Stomach (tissue), 9 donors: ENCODE results near the gene DLGAP1. TPM values are rescaled to one million over a fixed set of nuclear protein-coding genes. Genes with fewer than 3 reads are reported as not detected.
A peak's percentile ranks its signal among the peaks of the same experiment; 100 is the strongest.

Experiments
- DNase-seq, 2 donors: peaks; one replicate each; pipeline versions ENCODE4 v3.0.0 to v3.0.0-alpha.2; 2013 to 2019
- H3K27ac ChIP-seq, 5 donors: fragments of 200-600 bp in 4 of 5; sonication (generic) in 4 of 5; one replicate each; pipeline ENCODE4 v1.5.1; 2013 to 2019; ENCODE audit warnings: mild to moderate bottlenecking in 1 of 5, moderate library complexity in 1 of 5
- H3K27me3 ChIP-seq, 3 donors: fragments of 200-600 bp; sonication (generic); one replicate each; pipeline ENCODE4 v1.5.1; 2017 to 2019; ENCODE audit warnings: mixed run types in 1 of 3
- H3K36me3 ChIP-seq, 4 donors: fragments of 200-600 bp; sonication (generic); 1 replicate in 3 of 4; 2 replicates in 1 of 4; pipeline ENCODE4 v1.5.1; 2016 to 2019
- H3K4me1 ChIP-seq, 4 donors: fragments of 200-600 bp; sonication (generic); one replicate each; pipeline ENCODE4 v1.5.1; 2016 to 2019
- H3K4me3 ChIP-seq, 4 donors: fragments of 200-600 bp; sonication (generic) in 3 of 4; one replicate each; pipeline ENCODE4 v1.5.1; 2016 to 2019; ENCODE audit warnings: mild to moderate bottlenecking in 1 of 4
- H3K9me3 ChIP-seq, 4 donors: fragments of 200-600 bp; sonication (generic); one replicate each; pipeline ENCODE4 v1.5.1; 2016 to 2019
- CTCF ChIP-seq, 7 experiments: fragments of 450-650 bp in 4 of 7; fragments of 200-600 bp in 3 of 7; sonication (generic) in 3 of 7; IDR thresholded peaks; one replicate each; pipeline ENCODE4 v1.5.1; 2016 to 2019; ENCODE audit warnings: antibody characterized with exemption in 7 of 7, control low read depth in 2 of 7, mild to moderate bottlenecking in 1 of 7
- EP300 ChIP-seq: sonication (generic); formaldehyde crosslinking; IDR thresholded peaks from one replicate; pipeline ENCODE4 v1.6.1; 2017; ENCODE audit warnings: antibody characterized with exemption
- POLR2A ChIP-seq, 4 donors: fragments of 450-650 bp; IDR thresholded peaks; one replicate each; pipeline ENCODE4 v1.6.1; 2016; ENCODE audit warnings: antibody characterized with exemption in 4 of 4, control low read depth in 2 of 4, mild to moderate bottlenecking in 1 of 4, moderate library complexity in 1 of 4
- POLR2AphosphoS5 ChIP-seq, 3 donors: sonication (generic); formaldehyde crosslinking; IDR thresholded peaks; one replicate each; pipeline ENCODE4 v1.6.1; 2016; ENCODE audit warnings: antibody characterized with exemption in 3 of 3
- WGBS, 5 donors: extraction: QIAGEN DNeasy Blood & Tissue Kit in 3 of 5; methylation state at CpG; one replicate each; pipeline versions ENCODE4 v1.1.5 to v1.1.7; 2013 to 2018; 5-methylcytosine and 5-hydroxymethylcytosine counted together
- intact Hi-C: fragments of 100-400 bp; cut with DNase I; formaldehyde crosslinking; loops from one replicate; pipeline ENCODE4 v1.15.1; 2023; ENCODE audit warnings: low total_unique reads
- polyA plus RNA-seq, 3 donors: library from polyadenylated mRNA; stranded (reverse); fragments of 200-250 nt; gene quantifications; one replicate each; pipeline ENCODE4 v1.2.3, GENCODE V29; 2013
- total RNA-seq, 5 donors: library from RNA; depleted of rRNA; stranded (reverse); fragments of >200 nt; gene quantifications; one replicate each; pipeline versions ENCODE4 v1.1.0 to v1.2.3, GENCODE V29; 2014 to 2016
- donor health status: healthy with polysubstance abuse.
- donor health status: Bipolar disorder and iron deficiency.
- donor health status: healthy.

Gene DLGAP1
- total and polyA plus RNA-seq, 8 donors = 0.06 to 7.0 (median 1.3) TPM; not detected in 1

DNA sequence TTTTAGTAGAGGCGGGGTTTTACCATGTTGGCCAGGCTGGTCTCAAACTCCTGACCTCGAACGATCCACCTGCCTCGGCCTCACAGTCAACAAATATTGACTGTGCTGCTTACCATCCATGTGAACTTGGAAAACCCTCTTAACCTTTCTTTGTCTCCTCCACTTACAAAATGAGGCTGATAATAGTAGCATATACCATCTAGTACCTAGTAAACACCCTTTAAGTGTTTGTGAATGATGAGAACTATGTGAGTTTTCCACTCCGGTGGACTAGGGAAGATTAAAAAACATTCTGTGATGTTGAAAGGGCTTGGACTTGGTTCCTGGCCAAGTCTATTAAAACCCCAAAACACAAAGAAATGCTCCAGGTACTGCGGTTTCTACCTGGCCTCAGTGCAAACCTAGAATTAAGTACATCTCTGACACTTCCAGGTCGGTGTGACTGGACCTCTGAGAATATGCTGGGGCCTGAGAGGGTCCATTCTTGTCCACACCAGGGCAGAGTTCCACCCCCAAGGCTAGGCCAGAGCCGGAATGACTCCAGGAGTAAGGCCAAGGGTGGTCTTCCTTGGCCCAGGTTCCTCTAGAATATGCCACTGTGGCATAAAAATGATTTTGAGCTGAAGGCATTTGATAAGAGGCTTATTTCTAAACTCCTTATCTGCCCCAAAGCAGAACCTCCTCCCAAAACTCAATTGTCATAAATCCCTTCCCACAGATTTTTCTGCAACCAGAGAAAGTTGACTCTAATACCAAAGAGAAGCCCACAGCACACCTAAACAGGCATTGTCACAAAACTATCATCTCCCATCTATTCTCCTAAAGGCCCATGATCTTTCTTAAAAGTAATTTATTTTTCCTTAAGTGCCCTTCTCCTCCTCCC is 787.6 kb downstream of the DLGAP1 start:
- H3K36me3 ChIP-seq = no peaks in the 10 kb centered on the region
- peaks cover 0 to 38% (median 13%) of the 10 kb centered on the region in 4 donors for H3K4me1 ChIP-seq
- H3K27me3 ChIP-seq = no peaks in the 10 kb centered on the region
- H3K4me3 ChIP-seq = no peak overlapping the region
- TF ChIP-seq POLR2A (IDR thresholded peaks at IDR 0.05) (no peak), POLR2AphosphoS5 (IDR thresholded peaks at IDR 0.05) (no peak), EP300 (no peak), CTCF (IDR thresholded peaks at IDR 0.05) (no peak)
- intact Hi-C loops = loop anchor here (5.0 to 10.0 kb wide), 2 partner anchors 53 to 385 kb away; no protein-coding TSS in a partner anchor
- H3K27ac ChIP-seq = no peak overlapping the region
- H3K9me3 ChIP-seq = no peaks in the 10 kb centered on the region
- WGBS, 5 donors = 34 to 66% (median 40%) methylated on average over 8 of the region's 8 CpGs
- DNase-seq = no peak

DNA sequence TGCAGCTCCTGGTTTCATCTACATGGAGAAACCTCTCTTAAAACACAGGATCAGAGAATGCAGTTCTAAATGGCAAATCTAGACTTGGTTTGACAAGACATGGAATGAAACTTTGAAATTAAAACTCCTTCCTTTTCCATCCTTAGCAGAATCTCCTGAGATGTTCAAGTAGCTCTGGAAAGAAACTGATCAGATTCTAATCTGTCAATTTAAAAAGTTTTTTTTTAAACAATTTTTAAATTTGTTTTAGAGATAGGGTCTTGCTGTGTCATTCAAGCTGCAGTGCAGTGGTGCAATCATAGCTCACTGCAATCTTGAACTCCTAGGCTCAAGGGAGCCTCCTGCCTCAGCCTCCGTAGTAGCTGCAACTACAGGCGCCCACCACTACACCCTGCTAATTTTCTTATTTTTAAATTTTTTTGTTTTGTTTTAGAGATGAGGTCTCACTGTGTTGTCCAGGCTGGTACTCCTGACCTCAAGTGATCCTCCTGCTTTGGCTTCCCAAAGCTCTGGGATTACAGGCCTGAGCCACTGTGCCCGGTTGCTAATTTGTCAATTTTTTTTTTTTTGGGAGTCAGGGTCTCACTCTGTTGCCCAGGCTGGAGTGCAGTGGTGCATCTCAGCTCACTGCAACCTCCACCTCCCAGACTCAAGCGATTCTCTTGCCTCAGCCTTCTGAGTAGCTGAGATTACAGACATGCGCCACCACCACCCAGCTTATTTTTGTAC is 788.4 kb downstream of the DLGAP1 start:
- TF ChIP-seq POLR2AphosphoS5 (IDR thresholded peaks at IDR 0.05) (no peak), POLR2A (IDR thresholded peaks at IDR 0.05) (no peak), CTCF (IDR thresholded peaks at IDR 0.05) (peak in 1 of 7 experiments; percentile 30), EP300 (no peak)
- intact Hi-C loops = loop anchor here (5.0 to 10.0 kb wide), 2 partner anchors 52 to 384 kb away; no protein-coding TSS in a partner anchor
- H3K27ac ChIP-seq = peak overlapping the region in 1 of 5 donors; percentile 83
- no peaks in the 10 kb centered on the region for H3K36me3 ChIP-seq
- H3K4me3 ChIP-seq = no peak overlapping the region
- peaks cover 0 to 36% (median 13%) of the 10 kb centered on the region in 4 donors for H3K4me1 ChIP-seq
- H3K27me3 ChIP-seq = no peaks in the 10 kb centered on the region
- 74 to 87% (median 82%) methylated on average over 5 of the region's 5 CpGs for WGBS, 5 donors
- no peak for DNase-seq
- no peaks in the 10 kb centered on the region for H3K9me3 ChIP-seq

GRCh38 chr18:3665780-3666525 is 789.2 kb downstream of the DLGAP1 start:
- intact Hi-C loops = loop anchor here (5.0 to 10.0 kb wide), 2 partner anchors 51 to 384 kb away; no protein-coding TSS in a partner anchor
- WGBS, 5 donors = 6 to 17% (median 11%) methylated on average over 20 of the region's 20 CpGs
- Histone ChIP-seq H3K27me3 (no peaks in the 10 kb centered on the region), H3K9me3 (no peaks in the 10 kb centered on the region), H3K27ac (peak overlapping the region; percentile 71 to 95 (median 83)), H3K36me3 (no peaks in the 10 kb centered on the region), H3K4me3 (peak overlapping the region; percentile 7 to 22 (median 14)), H3K4me1 (peaks cover 0 to 32% (median 11%) of the 10 kb centered on the region in 4 donors)
- TF ChIP-seq CTCF (IDR thresholded peaks at IDR 0.05) (peak in 6 of 7 experiments; percentile 53 to 98 (median 96)), POLR2AphosphoS5 (IDR thresholded peaks at IDR 0.05) (peak in 2 of 3 donors; percentile 39 to 45), POLR2A (IDR thresholded peaks at IDR 0.05) (no peak)
- DNase-seq = peak; percentile 86 to 95
